HEK293T (cell line): ENCODE measurements around the gene RALB.
"Not testable (repeated sequence)": the region's sequence is repeated elsewhere in the genome, so short reads cannot be mapped to it uniquely, and the experiment has no call there.

ENCODE experiments used
- CTCF ChIA-PET: fragments of 350-600 bp; formaldehyde crosslinking; extraction: SDS; loops from one replicate; lab custom pipeline; 2021; ENCODE audit warnings: antibody characterized with exemption, inconsistent platforms; lab: Yijun Ruan, JAX
- POLR2A ChIA-PET: fragments of 350-600 bp; formaldehyde crosslinking; extraction: SDS; loops from one replicate; lab custom pipeline; 2020; ENCODE audit warnings: antibody characterized with exemption, inconsistent platforms; lab: Yijun Ruan, JAX
- DNase-seq: peaks from one replicate; pipeline ENCODE4 v3.0.0; 2012; ENCODE audit warnings: mixed read lengths; ENCODE audit errors: extremely low spot score
- ARNT ChIP-seq: fragments of 450-650 bp; IDR thresholded peaks from 2 replicates; pipeline ENCODE4 v1.6.1; 2017; ENCODE audit warnings: mild to moderate bottlenecking
- BHLHE40 ChIP-seq: fragments of 450-650 bp; IDR thresholded peaks from 2 replicates; pipeline ENCODE4 v1.6.1; 2016; ENCODE audit warnings: mild to moderate bottlenecking, moderate library complexity, borderline replicate concordance
- CTBP1 ChIP-seq: fragments of 450-650 bp; IDR thresholded peaks from 2 replicates; pipeline ENCODE4 v1.6.1; 2016; ENCODE audit warnings: borderline replicate concordance
- ELF4 ChIP-seq: fragments of 450-650 bp; IDR thresholded peaks from 2 replicates; pipeline ENCODE4 v1.6.1; 2017; ENCODE audit warnings: antibody characterized with exemption
- FOXA1 ChIP-seq: fragments of 450-650 bp; IDR thresholded peaks from 2 replicates; pipeline ENCODE4 v1.6.1; 2016; ENCODE audit warnings: mild to moderate bottlenecking
- FOXK2 ChIP-seq: fragments of 450-650 bp; IDR thresholded peaks from 2 replicates; pipeline ENCODE4 v1.6.1; 2016; ENCODE audit warnings: mild to moderate bottlenecking
- FOXM1 ChIP-seq: fragments of 450-650 bp; IDR thresholded peaks from 2 replicates; pipeline ENCODE4 v1.6.1; 2017; ENCODE audit warnings: mild to moderate bottlenecking, borderline replicate concordance
- HDGF ChIP-seq: fragments of 450-650 bp; IDR thresholded peaks from 2 replicates; pipeline ENCODE4 v1.6.1; 2017; ENCODE audit warnings: antibody characterized with exemption, borderline replicate concordance
- L3MBTL2 ChIP-seq: fragments of 450-650 bp; conservative IDR thresholded peaks from 2 replicates; pipeline ENCODE4 v1.6.1; 2016; ENCODE audit warnings: mild to moderate bottlenecking
- LEF1 ChIP-seq: fragments of 450-650 bp; IDR thresholded peaks from 2 replicates; pipeline ENCODE4 v1.6.1; 2017; ENCODE audit warnings: mild to moderate bottlenecking, borderline replicate concordance
- NFRKB ChIP-seq: fragments of 450-650 bp; IDR thresholded peaks from 2 replicates; pipeline ENCODE4 v1.6.1; 2016; ENCODE audit warnings: mild to moderate bottlenecking, moderate library complexity
- PKNOX1 ChIP-seq: fragments of 450-650 bp; IDR thresholded peaks from 2 replicates; pipeline ENCODE4 v1.6.1; 2016
- SP1 ChIP-seq: fragments of 450-650 bp; IDR thresholded peaks from 2 replicates; pipeline ENCODE4 v1.6.1; 2017
- SUZ12 ChIP-seq: fragments of 450-650 bp; IDR thresholded peaks from 2 replicates; pipeline ENCODE4 v1.6.1; 2016; ENCODE audit warnings: mild to moderate bottlenecking
- TARDBP ChIP-seq: fragments of 450-650 bp; IDR thresholded peaks from 2 replicates; pipeline ENCODE4 v1.6.1; 2016
- ZNF384 ChIP-seq: fragments of 450-650 bp; IDR thresholded peaks from 2 replicates; pipeline ENCODE4 v1.6.1; 2016

The RALB gene

GRCh38 chr2:120310136-120310535 is 57.5 kb downstream of the RALB start:
- ChIA-PET POLR2A (no interaction called here), CTCF (no interaction called here)
- no peak for TF ChIP-seq LEF1
- TF ChIP-seq TARDBP = no peak
- TF ChIP-seq BHLHE40 = no peak
- TF ChIP-seq FOXA1 = no peak
- no peak for TF ChIP-seq SP1
- no peak for TF ChIP-seq CTBP1
- TF ChIP-seq SUZ12 = no peak
- no peak for TF ChIP-seq NFRKB
- TF ChIP-seq ZNF384 = no peak
- TF ChIP-seq ELF4 = no peak
- TF ChIP-seq FOXM1 = no peak
- no peak for TF ChIP-seq L3MBTL2
- DNase-seq = no peak

- POLR2A ChIA-PET, DNase-seq: not testable (repeated sequence)
- CTCF ChIA-PET = interaction anchor here (0.7 kb wide), 1 partner anchor 105 kb away, joined by 5 read pairs; no protein-coding TSS in a partner anchor
Measured at GRCh38 chr2:120310841-120311240, 58.2 kb downstream of the RALB start.

- no peak for DNase-seq
- TF ChIP-seq ZNF384 (no peak), HDGF (no peak), FOXA1 (no peak), PKNOX1 (no peak), L3MBTL2 (no peak), LEF1 (no peak), NFRKB (no peak), FOXK2 (no peak), BHLHE40 (no peak), TARDBP (no peak), ELF4 (no peak), CTBP1 (no peak), FOXM1 (no peak), ARNT (no peak)
- ChIA-PET CTCF (interaction anchor here (0.6 to 1.7 kb wide), 7 partner anchors 12 to 693 kb away, joined by 3 to 9 read pairs (median 3); no protein-coding TSS in a partner anchor), POLR2A (no interaction called here)
Measured at GRCh38 chr2:120312076-120312475, 59.4 kb downstream of the RALB start.

GRCh38 chr2:120312860-120313694 is 60.4 kb downstream of the RALB start:
- ChIA-PET CTCF (interaction anchor here (0.5 to 1.7 kb wide), 19 partner anchors 11 to 1042 kb away, joined by 3 to 9 read pairs (median 4); no protein-coding TSS in a partner anchor), POLR2A (interaction anchor here (1.1 kb wide), 1 partner anchor 61 kb away, joined by 3 read pairs; no protein-coding TSS in a partner anchor)
- DNase-seq = peak; percentile 76
- TF ChIP-seq FOXK2 (no peak), CTBP1 (peak; percentile 20; the same call in 1 of the 2 replicates), TARDBP (no peak), NFRKB (no peak), FOXM1 (no peak), SUZ12 (no peak), ARNT (no peak)

GRCh38 chr2:120313695-120314615 is 61.3 kb downstream of the RALB start:
- POLR2A ChIA-PET = interaction anchor here (1.1 kb wide), 1 partner anchor 62 kb away, joined by 3 read pairs; no protein-coding TSS in a partner anchor
- TF ChIP-seq NFRKB (no peak), FOXK2 (no peak), BHLHE40 (no peak)
- no peak for DNase-seq
- CTCF ChIA-PET = interaction anchor here (0.6 to 1.7 kb wide), 19 partner anchors 10 to 611 kb away, joined by 3 to 9 read pairs (median 4); no protein-coding TSS in a partner anchor

- ChIA-PET CTCF (interaction anchor here (1.3 to 1.5 kb wide), 2 partner anchors 13 to 612 kb away, joined by 4 read pairs; no protein-coding TSS in a partner anchor), POLR2A (no interaction called here)
- no peak for DNase-seq
- TF ChIP-seq FOXM1 (no peak), SP1 (no peak), TARDBP (no peak)
Measured at GRCh38 chr2:120314690-120315366, 62.2 kb downstream of the RALB start.
